HepG2 (cell line): ENCODE measurements around the gene PLIN5. TPM values are rescaled to one million over a fixed set of nuclear protein-coding genes. Genes with fewer than 3 reads are reported as not detected.

Experiments
- MTF1 ChIP-seq: sonication (generic); formaldehyde crosslinking; IDR thresholded peaks from 2 replicates; pipeline ENCODE4 v1.5.0; 2020; ENCODE audit warnings: missing genetic modification reagents
- NONO ChIP-seq, 2 experiments: fragments of 450-650 bp in 1 of 2; sonication (generic) in 1 of 2; formaldehyde crosslinking in 1 of 2; IDR thresholded peaks in 1 of 2; conservative IDR thresholded peaks in 1 of 2; 2 replicates each; pipeline versions ENCODE4 v1.6.1 to v1.8.0; 2017 to 2022; ENCODE audit warnings: mild to moderate bottlenecking in 1 of 2, missing genetic modification reagents in 1 of 2, moderate library complexity in 1 of 2
- PBX3 ChIP-seq: sonication (generic); formaldehyde crosslinking; IDR thresholded peaks from 2 replicates; pipeline ENCODE4 v1.8.1; 2023; ENCODE audit warnings: missing genetic modification reagents, inconsistent platforms, borderline replicate concordance
- PRMT3 ChIP-seq: sonication (generic); formaldehyde crosslinking; IDR thresholded peaks from 2 replicates; pipeline ENCODE4 v1.8.1; 2022; ENCODE audit warnings: low read depth, mild to moderate bottlenecking, moderate library complexity, missing genetic modification reagents, borderline replicate concordance
- SKI ChIP-seq: fragments of 450-650 bp; IDR thresholded peaks from one replicate; pipeline ENCODE4 v1.6.1; 2018; ENCODE audit warnings: mild to moderate bottlenecking; ENCODE audit not compliant: partially characterized antibody
- ZFAT ChIP-seq: sonication (generic); formaldehyde crosslinking; conservative IDR thresholded peaks from 2 replicates; pipeline ENCODE4 v1.8.1; 2023; ENCODE audit warnings: missing genetic modification reagents, inconsistent platforms
- ZNF121 ChIP-seq: sonication (generic); formaldehyde crosslinking; IDR thresholded peaks from 2 replicates; pipeline ENCODE4 v1.5.0; 2020; ENCODE audit warnings: mild to moderate bottlenecking, missing genetic modification reagents
- ZNF20 ChIP-seq: sonication (generic); formaldehyde crosslinking; IDR thresholded peaks from 2 replicates; pipeline ENCODE4 v1.4.0; 2020; ENCODE audit warnings: mild to moderate bottlenecking, moderate library complexity, missing genetic modification reagents
- ZNF264 ChIP-seq: sonication (generic); formaldehyde crosslinking; IDR thresholded peaks from 2 replicates; pipeline ENCODE4 v1.4.0; 2020; ENCODE audit warnings: missing genetic modification reagents
- ZNF407 ChIP-seq: sonication (generic); formaldehyde crosslinking; IDR thresholded peaks from one replicate; pipeline ENCODE4 v1.5.1; 2020; ENCODE audit warnings: mild to moderate bottlenecking, missing genetic modification reagents; ENCODE audit errors: not compliant biosample characterization
- ZNF451 ChIP-seq: sonication (generic); formaldehyde crosslinking; IDR thresholded peaks from 2 replicates; pipeline ENCODE4 v1.5.0; 2020; ENCODE audit warnings: mild to moderate bottlenecking, missing genetic modification reagents
- ZNF501 ChIP-seq: sonication (generic); formaldehyde crosslinking; IDR thresholded peaks from 2 replicates; pipeline ENCODE4 v1.5.1; 2020; ENCODE audit warnings: mild to moderate bottlenecking, moderate library complexity, missing genetic modification reagents
- ZNF781 ChIP-seq: sonication (generic); formaldehyde crosslinking; IDR thresholded peaks from 2 replicates; pipeline ENCODE4 v1.5.1; 2020; ENCODE audit warnings: borderline replicate concordance, mild to moderate bottlenecking, missing genetic modification reagents; ENCODE audit errors: not compliant biosample characterization
- ZNF800 ChIP-seq: sonication (generic); formaldehyde crosslinking; IDR thresholded peaks from 2 replicates; pipeline ENCODE4 v1.4.0; 2020; ENCODE audit warnings: missing genetic modification reagents
- ZSCAN22 ChIP-seq: sonication (generic); formaldehyde crosslinking; IDR thresholded peaks from 2 replicates; pipeline ENCODE4 v1.4.0; 2020; ENCODE audit warnings: mild to moderate bottlenecking, missing genetic modification reagents
- polyA plus RNA-seq, 8 experiments: library from polyadenylated mRNA; depleted of rRNA in 3 of 8; stranded (reverse) in 7 of 8; unstranded in 1 of 8; fragments of >200 nt; fragmentation: Illumina TruSeq in 4 of 8; extraction: Trizol in 4 of 8; gene quantifications; 2 replicates each; pipeline versions ENCODE4 v1.2.1 to v1.2.3, GENCODE V29; 2011 to 2016; ENCODE audit warnings: low read depth in 4 of 8, missing spikeins in 1 of 8, mixed read lengths in 1 of 8; ENCODE audit not compliant: insufficient read depth in 1 of 8
- total RNA-seq, 5 experiments: library from RNA; depleted of rRNA; stranded (reverse); fragments of >200 nt; fragmentation: Illumina TruSeq; extraction: Trizol; gene quantifications; 2 replicates each; pipeline ENCODE4 v1.2.3, GENCODE V29; 2016; ENCODE audit warnings: low read depth in 1 of 5

The PLIN5 gene
- total and polyA plus RNA-seq, 2 of the 13 experiments (the other 11 are each of a cell fraction or from before 2014, with no cell fraction given), result 1.8 to 4.8 TPM

GRCh38 chr19:4539169-4539692 lies 4.2 kb upstream of the PLIN5 start (continued):
- TF ChIP-seq MTF1 (CRISPR knock-in tag), result no peak
- no peak for TF ChIP-seq ZNF264 (CRISPR knock-in tag)
- peak; percentile 97 for TF ChIP-seq ZNF121 (CRISPR knock-in tag)
- TF ChIP-seq ZNF20 (CRISPR knock-in tag), result no peak
- TF ChIP-seq PRMT3 (CRISPR knock-in tag), result no peak
- TF ChIP-seq NONO (IDR thresholded peaks at IDR 0.05), result no peak
- no peak for TF ChIP-seq NONO (CRISPR knock-in tag; conservative IDR thresholded peaks at IDR 0.05)
- TF ChIP-seq ZNF407 (CRISPR knock-in tag), result peak; percentile 18
- TF ChIP-seq ZNF501 (CRISPR knock-in tag), result 0 out of 2 replicates have a peak, but pooled peaks have one; percentile 10
- no peak for TF ChIP-seq ZSCAN22 (CRISPR knock-in tag)
- TF ChIP-seq ZNF451, result no peak
- TF ChIP-seq ZFAT, result no peak
- no peak for TF ChIP-seq PBX3 (CRISPR knock-in tag)
- TF ChIP-seq SKI, result no peak
- TF ChIP-seq ZNF800 (CRISPR knock-in tag), result no peak
- no peak for TF ChIP-seq ZNF781 (CRISPR knock-in tag)
